D721Med (cell line): ENCODE measurements around the gene KCNK1.
"Not testable (repeated sequence)": the region's sequence is repeated elsewhere in the genome, so short reads cannot be mapped to it uniquely, and the experiment has no call there.

Experiments
- DNase-seq: peaks from one replicate; pipeline ENCODE4 v3.0.0; 2011; ENCODE audit warnings: low spot score; ENCODE audit not compliant: insufficient read length
- FAIRE-seq: peaks from 2 replicates; lab custom pipeline; 2011; peaks lifted over from hg19 to GRCh38; lab: Jason Lieb, UNC
- CTCF ChIP-seq: IDR thresholded peaks from 2 replicates; pipeline ENCODE4 v1.5.1; 2012; ENCODE audit warnings: mild to moderate bottlenecking, control low read depth; ENCODE audit not compliant: insufficient read depth; ENCODE audit errors: missing control alignments

The KCNK1 gene

GRCh38 chr1:233679591-233680373 lies 65.9 kb downstream of the KCNK1 start:
- FAIRE-seq (peak; percentile 25), DNase-seq (no peak)
- no peak for TF ChIP-seq CTCF

- TF ChIP-seq CTCF, result no peak
- FAIRE-seq, result no peak
- DNase-seq, result no peak
Observed at GRCh38 chr1:233681285-233681684, 67.4 kb downstream of the KCNK1 start.

- DNase-seq, FAIRE-seq: not testable (repeated sequence)
Observed at GRCh38 chr1:233686653-233687052, 72.7 kb downstream of the KCNK1 start.

- FAIRE-seq, result no peak
- DNase-seq, result no peak
- no peak for TF ChIP-seq CTCF
Observed at GRCh38 chr1:233689017-233689747, 75.3 kb downstream of the KCNK1 start.

GRCh38 chr1:233689748-233690254 lies 75.9 kb downstream of the KCNK1 start:
- TF ChIP-seq CTCF, result no peak
- FAIRE-seq, result no peak
- no peak for DNase-seq

- DNase-seq, result no peak
- FAIRE-seq, result no peak
- TF ChIP-seq CTCF, result no peak
Observed at GRCh38 chr1:233695901-233696300, 82.0 kb downstream of the KCNK1 start.

- FAIRE-seq (no peak), DNase-seq (no peak)
- TF ChIP-seq CTCF, result no peak
Observed at GRCh38 chr1:233700338-233700737, 86.4 kb downstream of the KCNK1 start.
